Mesothelial cell of epicardium (in vitro differentiated cells): ENCODE data around the gene TTC19. TPM values are rescaled to one million over a fixed set of nuclear protein-coding genes. Genes with fewer than 3 reads are reported as not detected.
"Not testable (repeated sequence)": the region's sequence is repeated elsewhere in the genome, so short reads cannot be mapped to it uniquely, and the experiment has no call there.

Source experiments
- DNase-seq, 2 experiments: peaks; one replicate each; pipeline ENCODE4 v3.0.0; 2021; ENCODE audit warnings: low spot score in 2 of 2; ENCODE audit not compliant: unreplicated experiment in 2 of 2
- H3K27ac Mint-ChIP-seq: 2 replicates; pipeline ENCODE4 v1.8.0; 2021; ENCODE audit warnings: mixed read lengths
- H3K27me3 Mint-ChIP-seq: 2 replicates; pipeline ENCODE4 v1.8.0; 2021; ENCODE audit warnings: low read depth, mixed read lengths
- H3K36me3 Mint-ChIP-seq: 2 replicates; pipeline ENCODE4 v1.8.0; 2021; ENCODE audit warnings: mixed read lengths
- H3K4me1 Mint-ChIP-seq: 2 replicates; pipeline ENCODE4 v1.8.0; 2021; ENCODE audit warnings: mixed read lengths
- H3K4me3 Mint-ChIP-seq: 2 replicates; pipeline ENCODE4 v1.8.0; 2021; ENCODE audit warnings: mild to moderate bottlenecking, moderate library complexity, mixed read lengths
- H3K9me3 Mint-ChIP-seq: 2 replicates; pipeline ENCODE4 v1.8.0; 2021; ENCODE audit warnings: mixed read lengths
- CTCF ChIP-seq: fragments of 200-600 bp; sonication (generic); IDR thresholded peaks from one replicate; pipeline ENCODE4 v1.5.0; 2021; ENCODE audit warnings: antibody characterized with exemption; ENCODE audit not compliant: unreplicated experiment
- total RNA-seq: library from RNA; stranded (reverse); gene quantifications from 3 replicates; pipeline ENCODE4 v1.2.1, GENCODE V29; 2021

TTC19 gene
- total RNA-seq, 1 donor from 2014 or later, result 41.7 TPM

GRCh38 chr17:16050844-16051243, 51.2 kb downstream of the TTC19 start:
- peaks cover 34% of the 10 kb centered on the region for H3K9me3 Mint-ChIP-seq
- no peak overlapping the region for H3K4me3 Mint-ChIP-seq
- H3K36me3 Mint-ChIP-seq, result peaks cover 55% of the 10 kb centered on the region
- DNase-seq, result no peak
- H3K4me1 Mint-ChIP-seq, result no peaks in the 10 kb centered on the region
- H3K27me3 Mint-ChIP-seq, result no peaks in the 10 kb centered on the region
- TF ChIP-seq CTCF, result no peak
- H3K27ac Mint-ChIP-seq, result no peak overlapping the region

- Mint-ChIP-seq H3K9me3 (peaks cover 34% of the 10 kb centered on the region), H3K36me3 (peaks cover 53% of the 10 kb centered on the region), H3K27me3 (no peaks in the 10 kb centered on the region), H3K4me3 (no peak overlapping the region), H3K27ac (no peak overlapping the region), H3K4me1 (no peaks in the 10 kb centered on the region)
- DNase-seq, result no peak
- TF ChIP-seq CTCF, result no peak
Observed at GRCh38 chr17:16052486-16052885, 52.9 kb downstream of the TTC19 start.

- not testable (repeated sequence) for H3K27me3 Mint-ChIP-seq, H3K4me1 Mint-ChIP-seq, H3K4me3 Mint-ChIP-seq, DNase-seq, H3K27ac Mint-ChIP-seq
- Mint-ChIP-seq H3K9me3 (peaks cover 34% of the 10 kb centered on the region), H3K36me3 (peaks cover 58% of the 10 kb centered on the region)
Observed at GRCh38 chr17:16055139-16055538, 55.5 kb downstream of the TTC19 start.

GRCh38 chr17:16061631-16062030, 62.0 kb downstream of the TTC19 start:
- H3K27ac Mint-ChIP-seq, result no peak overlapping the region
- H3K36me3 Mint-ChIP-seq, result peaks cover 47% of the 10 kb centered on the region
- no peaks in the 10 kb centered on the region for H3K27me3 Mint-ChIP-seq
- H3K4me3 Mint-ChIP-seq, result no peak overlapping the region
- no peak for DNase-seq
- no peaks in the 10 kb centered on the region for H3K9me3 Mint-ChIP-seq
- peaks cover 2% of the 10 kb centered on the region for H3K4me1 Mint-ChIP-seq
- TF ChIP-seq CTCF, result no peak

GRCh38 chr17:16066125-16066524, 66.5 kb downstream of the TTC19 start:
- H3K4me3 Mint-ChIP-seq, result no peak overlapping the region
- peaks cover 52% of the 10 kb centered on the region for H3K36me3 Mint-ChIP-seq

GRCh38 chr17:16068323-16068722, 68.7 kb downstream of the TTC19 start:
- peaks cover 44% of the 10 kb centered on the region for H3K36me3 Mint-ChIP-seq
- no peaks in the 10 kb centered on the region for H3K27me3 Mint-ChIP-seq
- no peak for DNase-seq
- no peak for TF ChIP-seq CTCF
- H3K4me1 Mint-ChIP-seq, result peaks cover 2% of the 10 kb centered on the region
- no peak overlapping the region for H3K4me3 Mint-ChIP-seq
- no peaks in the 10 kb centered on the region for H3K9me3 Mint-ChIP-seq
- H3K27ac Mint-ChIP-seq, result no peak overlapping the region

More at GRCh38 chr17:16066125-16066524, 66.5 kb downstream of the TTC19 start:
- DNase-seq, result no peak
- Mint-ChIP-seq H3K27me3 (no peaks in the 10 kb centered on the region), H3K27ac (no peak overlapping the region), H3K9me3 (no peaks in the 10 kb centered on the region), H3K4me1 (peaks cover 2% of the 10 kb centered on the region)
- TF ChIP-seq CTCF, result no peak
